Testis (tissue), 3 donors: ENCODE data around the gene CSKMT. TPM values are rescaled to one million over a fixed set of nuclear protein-coding genes. Genes with fewer than 3 reads are reported as not detected.

ENCODE experiments used
- DNase-seq: peaks from one replicate; pipeline ENCODE4 v3.0.0-alpha.2; 2019
- H3K27ac ChIP-seq, 2 donors: fragments of 200-600 bp; sonication (generic); one replicate each; pipeline ENCODE4 v1.5.1; 2019
- H3K27me3 ChIP-seq: fragments of 200-600 bp; sonication (generic); one replicate; pipeline ENCODE4 v1.5.1; 2019
- H3K36me3 ChIP-seq: fragments of 200-600 bp; sonication (generic); one replicate; pipeline ENCODE4 v1.5.1; 2017; ENCODE audit warnings: low read depth; ENCODE audit errors: missing control alignments
- H3K4me1 ChIP-seq: fragments of 200-600 bp; sonication (generic); one replicate; pipeline ENCODE4 v1.5.1; 2019
- H3K4me3 ChIP-seq, 2 donors: fragments of 200-600 bp; sonication (generic); one replicate each; pipeline ENCODE4 v1.5.1; 2017 to 2019
- H3K9me3 ChIP-seq: fragments of 200-600 bp; sonication (generic); one replicate; pipeline ENCODE4 v1.5.1; 2017
- POLR2A ChIP-seq: fragments of 450-650 bp; IDR thresholded peaks from one replicate; pipeline ENCODE4 v1.6.1; 2017; ENCODE audit warnings: antibody characterized with exemption, mild to moderate bottlenecking, moderate library complexity
- WGBS, 2 donors: methylation state at CpG; one replicate each; pipeline ENCODE4 v1.1.5; 2018; 5-methylcytosine and 5-hydroxymethylcytosine counted together
- intact Hi-C: fragments of 100-400 bp; cut with DNase I; formaldehyde crosslinking; loops from one replicate; pipeline ENCODE4 v1.15.1; 2023; ENCODE audit warnings: low total_unique reads
- polyA plus RNA-seq: library from polyadenylated mRNA; stranded (reverse); fragments of 350-450 nt; fragmentation: Illumina TruSeq; extraction: RNeasy Lipid Tissue Mini Kit (QIAGEN cat#74804); gene quantifications from one replicate; pipeline ENCODE4 v1.2.3, GENCODE V29; 2014; ENCODE audit warnings: low read depth, low replicate concordance; ENCODE audit not compliant: insufficient read depth
- total RNA-seq, 2 donors: library from RNA; depleted of rRNA; stranded (reverse); fragments of >200 nt; gene quantifications; one replicate each; pipeline ENCODE4 v1.2.3, GENCODE V29; 2016
- TF ChIP-seq, protein P1 (sequence below), 3 experiments: fragments of 450-650 bp in 2 of 3; fragments of 200-600 bp in 1 of 3; sonication (generic) in 1 of 3; IDR thresholded peaks; one replicate each; pipeline ENCODE4 v1.5.1; 2016 to 2019; ENCODE audit warnings: antibody characterized with exemption in 3 of 3, mild to moderate bottlenecking in 2 of 3, moderate library complexity in 1 of 3

Gene CSKMT
- total and polyA plus RNA-seq, 3 donors from 2014 or later: 2.0 to 3.7 (median 2.4) TPM

DNA sequence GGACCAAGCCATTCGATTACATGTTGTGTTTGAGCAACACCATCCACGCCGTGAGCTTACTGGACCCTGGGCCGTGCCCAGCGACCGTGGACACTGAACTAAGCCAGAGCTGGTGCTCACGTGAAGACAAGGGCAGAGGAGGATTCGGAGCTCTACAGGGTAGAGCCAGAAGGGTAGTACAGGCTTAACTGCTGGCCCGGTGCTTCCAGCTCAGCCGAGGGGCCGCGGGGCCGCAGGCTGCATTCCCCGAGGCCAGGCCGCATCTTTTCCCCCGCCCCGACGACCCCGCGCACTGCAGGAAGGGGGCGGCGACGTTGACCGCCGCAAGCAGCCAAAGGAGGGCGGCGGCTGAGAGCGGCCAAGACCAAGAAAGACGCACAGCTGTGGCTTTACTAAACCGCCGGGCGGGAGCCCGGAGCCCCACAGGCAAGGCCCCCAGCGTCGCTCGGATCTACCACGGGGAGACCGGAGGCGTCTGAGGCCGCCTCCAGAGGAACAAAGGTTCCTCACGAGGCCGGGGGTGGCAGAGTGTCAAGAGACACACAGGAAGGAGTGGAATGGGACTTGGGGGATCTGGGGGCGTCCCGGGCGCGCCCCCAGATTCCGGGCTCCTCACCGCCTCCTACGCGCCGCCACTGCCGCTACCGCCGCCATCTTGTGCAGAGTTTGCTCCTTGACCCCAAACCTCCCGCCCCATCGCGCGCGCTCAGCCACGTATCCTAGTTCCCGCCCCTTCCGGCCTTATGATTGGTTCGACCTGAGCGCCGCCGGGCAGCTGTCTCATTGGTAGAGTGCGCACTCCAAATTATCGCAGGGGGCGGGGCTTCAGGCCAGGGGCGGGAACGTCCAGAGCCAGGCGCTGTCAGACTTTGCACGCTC lies 18.9 kb upstream of the CSKMT start, which contains the start of gene GANAB:
GANAB (minus strand) TSS at position 668 of the 879 bp plus-strand sequence; CDS start at position 654, 14 bp downstream.
- TF ChIP-seq, protein P1, sequence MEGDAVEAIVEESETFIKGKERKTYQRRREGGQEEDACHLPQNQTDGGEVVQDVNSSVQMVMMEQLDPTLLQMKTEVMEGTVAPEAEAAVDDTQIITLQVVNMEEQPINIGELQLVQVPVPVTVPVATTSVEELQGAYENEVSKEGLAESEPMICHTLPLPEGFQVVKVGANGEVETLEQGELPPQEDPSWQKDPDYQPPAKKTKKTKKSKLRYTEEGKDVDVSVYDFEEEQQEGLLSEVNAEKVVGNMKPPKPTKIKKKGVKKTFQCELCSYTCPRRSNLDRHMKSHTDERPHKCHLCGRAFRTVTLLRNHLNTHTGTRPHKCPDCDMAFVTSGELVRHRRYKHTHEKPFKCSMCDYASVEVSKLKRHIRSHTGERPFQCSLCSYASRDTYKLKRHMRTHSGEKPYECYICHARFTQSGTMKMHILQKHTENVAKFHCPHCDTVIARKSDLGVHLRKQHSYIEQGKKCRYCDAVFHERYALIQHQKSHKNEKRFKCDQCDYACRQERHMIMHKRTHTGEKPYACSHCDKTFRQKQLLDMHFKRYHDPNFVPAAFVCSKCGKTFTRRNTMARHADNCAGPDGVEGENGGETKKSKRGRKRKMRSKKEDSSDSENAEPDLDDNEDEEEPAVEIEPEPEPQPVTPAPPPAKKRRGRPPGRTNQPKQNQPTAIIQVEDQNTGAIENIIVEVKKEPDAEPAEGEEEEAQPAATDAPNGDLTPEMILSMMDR (IDR thresholded peaks at IDR 0.05): no peak
- peak; percentile 74 for TF ChIP-seq POLR2A
- Histone ChIP-seq H3K4me3 (peak within 1 kb of the TSS; percentile 97 to 100), H3K4me1 (peaks cover 13% of the 10 kb centered on the region), H3K36me3 (no peaks in the 10 kb centered on the region), H3K27ac (peak within 1 kb of the TSS; percentile 93 to 95), H3K27me3 (no peaks in the 10 kb centered on the region), H3K9me3 (no peaks in the 10 kb centered on the region)
- intact Hi-C loops: no loop called here
- DNase-seq: peak; percentile 100
- WGBS, 2 donors: 0 to 1% methylated on average over 32 to 73 of the region's 73 CpGs

DNA sequence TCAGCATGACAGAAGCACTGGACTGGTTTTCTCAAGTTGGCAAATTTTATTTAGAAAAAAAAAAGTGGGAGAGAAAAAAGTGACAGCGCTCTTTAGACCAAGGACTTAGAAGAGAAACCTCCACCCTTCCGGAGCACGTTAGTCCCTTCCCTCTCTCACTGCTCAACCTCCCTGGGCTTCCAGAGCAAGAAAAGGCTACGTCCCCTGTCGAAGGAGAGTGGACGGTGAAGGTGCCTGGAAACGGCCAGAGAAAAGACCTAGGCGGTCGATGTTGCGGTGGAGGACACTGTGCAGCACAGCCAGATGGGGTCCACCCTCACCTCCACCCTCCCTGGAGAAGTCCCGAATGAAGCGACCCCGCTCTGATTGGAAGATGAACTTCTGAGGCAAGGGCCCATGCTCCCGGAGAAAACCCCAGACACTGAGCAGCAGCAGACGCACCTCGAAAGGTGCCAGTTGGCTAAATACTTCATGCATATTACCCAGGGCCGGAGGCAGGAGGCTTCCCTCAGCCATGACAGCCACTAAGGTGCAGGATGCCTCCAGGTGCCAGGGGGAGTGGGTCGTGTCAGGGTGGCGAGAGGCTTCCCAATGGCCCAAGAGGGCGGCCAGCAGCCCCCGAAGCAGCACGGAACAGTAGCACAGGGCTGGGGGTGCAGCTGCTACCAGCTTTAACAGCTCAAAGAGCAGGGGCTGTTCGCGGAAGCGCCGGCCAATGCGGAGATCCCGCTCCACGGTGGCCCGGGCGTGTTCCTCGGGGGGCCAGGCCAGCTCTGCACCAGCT lies 18.1 kb upstream of the CSKMT start:
- 36 to 57% methylated on average over 11 to 32 of the region's 32 CpGs for WGBS, 2 donors
- Histone ChIP-seq H3K36me3 (no peaks in the 10 kb centered on the region), H3K27ac (peak overlapping the region in 1 of 2 donors; percentile 95), H3K4me1 (peaks cover 20% of the 10 kb centered on the region), H3K9me3 (no peaks in the 10 kb centered on the region), H3K27me3 (no peaks in the 10 kb centered on the region), H3K4me3 (peak overlapping the region; percentile 97 to 100)
- no peak for DNase-seq
- intact Hi-C loops: no loop called here
- no peak for TF ChIP-seq POLR2A
- TF ChIP-seq, protein P1 (IDR thresholded peaks at IDR 0.05): no peak

DNA sequence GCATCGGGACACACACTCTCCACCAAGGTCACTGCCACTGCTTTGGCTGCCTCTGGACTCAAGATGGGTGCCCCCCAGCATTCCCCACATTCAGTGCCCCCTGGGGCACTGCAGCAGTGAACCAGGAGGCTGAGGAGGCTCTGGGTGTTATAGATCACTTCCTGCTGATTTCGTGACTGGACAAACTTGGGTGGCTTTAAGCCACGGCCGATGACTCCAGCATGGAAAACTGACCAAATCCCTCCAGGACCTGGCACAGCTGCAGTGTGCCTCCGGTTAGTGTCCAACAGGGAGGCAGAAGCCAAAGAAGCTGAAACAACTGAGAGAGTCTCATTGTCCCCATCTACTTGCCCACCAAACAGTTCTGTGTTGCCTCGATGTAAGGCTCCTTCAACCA lies 17.5 kb upstream of the CSKMT start:
- Histone ChIP-seq H3K9me3 (no peaks in the 10 kb centered on the region), H3K36me3 (no peaks in the 10 kb centered on the region), H3K27ac (no peak overlapping the region), H3K4me3 (no peak overlapping the region), H3K27me3 (no peaks in the 10 kb centered on the region), H3K4me1 (peaks cover 25% of the 10 kb centered on the region)
- no peak for DNase-seq
- 74 to 80% methylated on average over 1 to 6 of the region's 6 CpGs for WGBS, 2 donors
- TF ChIP-seq, protein P1 (IDR thresholded peaks at IDR 0.05): no peak
- TF ChIP-seq POLR2A: no peak
- intact Hi-C loops: no loop called here

DNA sequence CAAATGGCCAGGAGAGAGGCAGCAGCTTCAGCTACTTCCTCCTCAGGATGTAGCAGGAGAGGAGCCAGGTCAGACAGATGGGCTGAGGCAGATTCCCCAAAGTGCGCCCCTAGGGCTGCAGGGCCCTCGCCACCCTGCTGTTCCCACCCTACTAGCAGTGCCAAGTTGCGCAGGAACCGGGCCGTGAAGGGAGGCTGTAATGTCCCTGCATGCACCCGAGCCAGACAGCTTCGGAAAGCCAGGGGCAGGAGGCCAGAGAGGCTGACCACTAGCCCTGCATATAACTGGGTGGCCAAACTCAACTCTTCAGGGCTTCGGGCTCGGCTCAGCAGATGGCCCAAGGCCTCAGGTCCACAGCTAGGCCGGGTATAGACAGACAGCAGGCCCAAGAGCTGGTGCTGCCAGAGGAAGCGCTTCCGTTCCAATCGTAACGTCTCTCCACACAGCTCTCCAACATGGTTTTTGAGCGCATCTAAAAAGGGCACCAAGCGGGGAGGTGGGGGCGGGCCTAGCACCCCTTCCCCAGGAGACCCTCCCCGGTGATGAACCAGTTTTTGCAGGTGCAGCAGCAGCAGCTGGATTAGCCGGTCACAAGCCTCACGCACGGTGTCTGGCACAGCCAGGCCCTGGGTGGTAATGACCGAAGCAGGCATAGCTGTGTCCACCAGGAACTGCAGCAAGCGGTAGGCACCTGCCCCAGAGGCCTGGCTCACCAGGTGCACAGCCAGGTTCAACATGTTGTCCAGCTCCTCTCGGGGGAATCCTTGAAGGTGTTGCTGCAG lies 16.7 kb upstream of the CSKMT start:
- no peak for DNase-seq
- intact Hi-C loops: no loop called here
- Histone ChIP-seq H3K9me3 (no peaks in the 10 kb centered on the region), H3K4me1 (peaks cover 25% of the 10 kb centered on the region), H3K4me3 (no peak overlapping the region), H3K36me3 (no peaks in the 10 kb centered on the region), H3K27ac (no peak overlapping the region), H3K27me3 (no peaks in the 10 kb centered on the region)
- 87 to 90% methylated on average over 14 to 24 of the region's 24 CpGs for WGBS, 2 donors
- TF ChIP-seq, protein P1 (IDR thresholded peaks at IDR 0.05): no peak
- TF ChIP-seq POLR2A: no peak
